K562 (cell line): Measurements from ENCODE around the gene MMP24OS.

Source experiments
- CHD4 ChIP-seq: fragments of 200-600 bp; sonication (generic); IDR thresholded peaks from 3 replicates; pipeline ENCODE4 v1.6.1; 2012; ENCODE audit warnings: low read depth, mild to moderate bottlenecking, mixed read lengths, low read length, inconsistent platforms; ENCODE audit not compliant: insufficient read depth, insufficient replicate concordance, poor library complexity, severe bottlenecking
- SMC3 ChIP-seq: conservative IDR thresholded peaks from 2 replicates; pipeline ENCODE4 v1.6.1; 2011; ENCODE audit warnings: low read depth, low read length, improper control_type of control experiment; ENCODE audit not compliant: insufficient read depth
- TF ChIP-seq, protein P1 (sequence below), 3 experiments: IDR thresholded peaks in 2 of 3; conservative IDR thresholded peaks in 1 of 3; 2 replicates each; pipeline ENCODE4 v1.5.1; 2011 to 2012; ENCODE audit warnings: low read length in 3 of 3, mild to moderate bottlenecking in 3 of 3, control low read depth in 2 of 3, improper control_type of control experiment in 1 of 3, inconsistent platforms in 1 of 3, low read depth in 1 of 3, mixed read lengths in 1 of 3, moderate library complexity in 1 of 3; ENCODE audit not compliant: insufficient read depth in 2 of 3
- TF ChIP-seq, protein P2 (sequence below): fragments of 250-450 bp; sonication (Bioruptor Pico); IDR thresholded peaks from 2 replicates; pipeline ENCODE4 v1.5.0; 2021; ENCODE audit warnings: mild to moderate bottlenecking, moderate library complexity
- TF ChIP-seq, protein P3 (sequence below), 2 experiments: fragments of 200-800 bp in 1 of 2; sonication (Bioruptor generic) in 1 of 2; sonication (generic) in 1 of 2; formaldehyde crosslinking in 1 of 2; IDR thresholded peaks in 1 of 2; conservative IDR thresholded peaks in 1 of 2; 2 replicates each; pipeline versions ENCODE4 v1.5.0 to v1.6.1; 2016 to 2020; ENCODE audit warnings: missing compliant biosample characterization in 1 of 2, missing genetic modification characterization in 1 of 2, missing genetic modification reagents in 1 of 2

DNA sequence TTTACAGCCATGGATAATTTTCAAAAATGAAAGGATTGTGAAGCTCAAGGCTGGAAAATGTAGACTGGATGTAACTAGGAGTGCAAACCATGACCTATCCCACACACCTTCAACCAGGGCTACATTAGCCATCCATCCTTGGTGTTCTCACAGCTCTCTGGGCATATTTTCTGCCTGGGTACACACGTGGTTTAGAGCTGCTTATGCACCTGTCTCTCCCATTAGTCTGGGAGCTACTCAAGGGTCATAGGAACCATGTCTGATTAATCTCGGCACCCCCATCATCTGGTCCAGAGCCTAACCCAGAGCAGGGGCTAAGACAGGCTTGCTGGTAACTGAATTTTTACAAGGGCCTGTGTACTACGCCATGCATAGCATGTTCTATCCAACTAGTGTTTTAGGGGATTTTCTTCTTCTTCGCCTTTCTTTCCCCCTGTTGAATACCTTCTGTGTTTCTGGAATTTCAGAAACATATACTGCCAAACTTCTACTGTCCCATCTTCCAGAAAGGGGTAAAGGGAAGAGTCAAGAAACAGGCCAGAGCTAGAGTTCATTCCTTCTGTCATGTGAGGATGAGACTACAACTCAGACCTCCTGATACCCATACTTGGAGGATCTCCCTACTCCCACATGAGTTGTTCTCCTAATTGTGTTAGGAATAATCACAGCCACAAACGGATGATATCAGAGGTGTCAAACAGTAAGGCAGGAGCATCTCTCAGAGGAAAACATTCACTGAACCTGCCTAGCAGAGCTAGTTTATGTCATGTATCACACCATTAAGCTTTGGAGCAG is 39.7 kb upstream of the MMP24OS start:
- TF ChIP-seq CHD4 = no peak
- TF ChIP-seq, protein P1, sequence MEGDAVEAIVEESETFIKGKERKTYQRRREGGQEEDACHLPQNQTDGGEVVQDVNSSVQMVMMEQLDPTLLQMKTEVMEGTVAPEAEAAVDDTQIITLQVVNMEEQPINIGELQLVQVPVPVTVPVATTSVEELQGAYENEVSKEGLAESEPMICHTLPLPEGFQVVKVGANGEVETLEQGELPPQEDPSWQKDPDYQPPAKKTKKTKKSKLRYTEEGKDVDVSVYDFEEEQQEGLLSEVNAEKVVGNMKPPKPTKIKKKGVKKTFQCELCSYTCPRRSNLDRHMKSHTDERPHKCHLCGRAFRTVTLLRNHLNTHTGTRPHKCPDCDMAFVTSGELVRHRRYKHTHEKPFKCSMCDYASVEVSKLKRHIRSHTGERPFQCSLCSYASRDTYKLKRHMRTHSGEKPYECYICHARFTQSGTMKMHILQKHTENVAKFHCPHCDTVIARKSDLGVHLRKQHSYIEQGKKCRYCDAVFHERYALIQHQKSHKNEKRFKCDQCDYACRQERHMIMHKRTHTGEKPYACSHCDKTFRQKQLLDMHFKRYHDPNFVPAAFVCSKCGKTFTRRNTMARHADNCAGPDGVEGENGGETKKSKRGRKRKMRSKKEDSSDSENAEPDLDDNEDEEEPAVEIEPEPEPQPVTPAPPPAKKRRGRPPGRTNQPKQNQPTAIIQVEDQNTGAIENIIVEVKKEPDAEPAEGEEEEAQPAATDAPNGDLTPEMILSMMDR (IDR thresholded peaks at IDR 0.05 in 2 of 3, conservative IDR thresholded peaks at IDR 0.05 in 1 of 3; ENCODE audit: insufficient read depth in 2 of 3, low read depth in 1 of 3, low read length in 3 of 3) = no peak
- TF ChIP-seq, protein P2, sequence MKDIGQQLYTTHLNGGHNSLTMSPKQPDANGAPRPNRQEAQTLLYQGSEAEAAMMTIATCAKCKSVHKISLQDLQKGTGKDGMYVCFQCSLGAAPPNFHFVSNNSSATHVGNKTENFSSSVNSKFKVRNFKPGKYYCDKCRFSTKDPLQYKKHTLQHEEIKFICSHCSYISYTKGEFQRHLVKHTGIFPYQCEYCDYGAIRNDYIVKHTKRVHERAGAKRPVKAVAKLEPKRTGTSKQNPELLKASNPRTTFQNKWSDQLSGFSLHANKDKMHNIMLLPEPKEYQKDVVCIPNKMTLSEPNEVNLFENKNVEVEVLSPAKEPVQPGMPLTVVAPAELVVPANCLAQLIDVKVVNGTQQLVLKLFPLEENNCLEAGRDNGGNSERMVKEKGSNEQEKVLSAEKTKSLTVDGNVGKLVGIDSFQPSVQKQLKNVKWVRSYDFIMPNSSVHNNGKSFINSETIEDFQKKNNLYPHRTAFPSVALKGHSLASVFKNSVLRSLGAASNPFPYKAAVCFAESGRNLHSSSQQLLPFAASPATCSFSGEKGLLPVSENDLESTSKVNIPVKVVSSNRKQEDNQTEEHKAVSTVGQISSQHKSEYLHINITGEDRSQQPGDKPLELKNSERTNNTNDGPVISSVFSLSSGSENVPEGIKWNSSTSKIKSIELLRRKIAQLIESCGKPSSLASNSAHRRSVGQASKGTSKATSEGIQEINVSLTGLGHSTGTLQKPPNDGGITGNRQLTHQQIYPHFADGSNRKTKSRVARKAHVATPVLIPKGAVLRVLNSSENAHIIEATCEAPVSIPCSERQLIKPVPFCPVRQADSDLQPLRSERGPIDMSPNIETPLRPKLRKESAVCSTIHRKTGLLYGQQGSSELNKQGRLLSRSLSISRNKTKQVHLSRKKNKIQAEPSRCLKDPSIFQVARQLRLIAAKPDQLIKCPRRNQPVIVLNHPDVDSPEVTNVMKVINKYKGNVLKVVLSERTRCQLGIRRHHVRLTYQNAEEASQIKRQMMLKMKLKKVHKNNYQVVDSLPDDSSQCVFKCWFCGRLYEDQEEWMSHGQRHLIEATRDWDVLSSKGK = no peak
- TF ChIP-seq, protein P3, sequence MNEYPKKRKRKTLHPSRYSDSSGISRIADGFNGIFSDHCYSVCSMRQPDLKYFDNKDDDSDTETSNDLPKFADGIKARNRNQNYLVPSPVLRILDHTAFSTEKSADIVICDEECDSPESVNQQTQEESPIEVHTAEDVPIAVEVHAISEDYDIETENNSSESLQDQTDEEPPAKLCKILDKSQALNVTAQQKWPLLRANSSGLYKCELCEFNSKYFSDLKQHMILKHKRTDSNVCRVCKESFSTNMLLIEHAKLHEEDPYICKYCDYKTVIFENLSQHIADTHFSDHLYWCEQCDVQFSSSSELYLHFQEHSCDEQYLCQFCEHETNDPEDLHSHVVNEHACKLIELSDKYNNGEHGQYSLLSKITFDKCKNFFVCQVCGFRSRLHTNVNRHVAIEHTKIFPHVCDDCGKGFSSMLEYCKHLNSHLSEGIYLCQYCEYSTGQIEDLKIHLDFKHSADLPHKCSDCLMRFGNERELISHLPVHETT (CRISPR knock-in tag; conservative IDR thresholded peaks at IDR 0.05 in 1 of 2, IDR thresholded peaks at IDR 0.05 in 1 of 2) = no peak
- no peak for TF ChIP-seq SMC3
